ENCODE data around the gene GATA3.
"Not testable (repeated sequence)": the region's sequence is repeated elsewhere in the genome, so short reads cannot be mapped to it uniquely, and the experiment has no call there.

The GATA3 gene

GRCh38 chr10:8054494-8055407 lies at the start of gene GATA3:
GATA3 (plus strand) TSS chr10:8054688; CDS start chr10:8055656, 968 bp downstream.
- peak; percentile 89 for DNase-seq

DNA sequence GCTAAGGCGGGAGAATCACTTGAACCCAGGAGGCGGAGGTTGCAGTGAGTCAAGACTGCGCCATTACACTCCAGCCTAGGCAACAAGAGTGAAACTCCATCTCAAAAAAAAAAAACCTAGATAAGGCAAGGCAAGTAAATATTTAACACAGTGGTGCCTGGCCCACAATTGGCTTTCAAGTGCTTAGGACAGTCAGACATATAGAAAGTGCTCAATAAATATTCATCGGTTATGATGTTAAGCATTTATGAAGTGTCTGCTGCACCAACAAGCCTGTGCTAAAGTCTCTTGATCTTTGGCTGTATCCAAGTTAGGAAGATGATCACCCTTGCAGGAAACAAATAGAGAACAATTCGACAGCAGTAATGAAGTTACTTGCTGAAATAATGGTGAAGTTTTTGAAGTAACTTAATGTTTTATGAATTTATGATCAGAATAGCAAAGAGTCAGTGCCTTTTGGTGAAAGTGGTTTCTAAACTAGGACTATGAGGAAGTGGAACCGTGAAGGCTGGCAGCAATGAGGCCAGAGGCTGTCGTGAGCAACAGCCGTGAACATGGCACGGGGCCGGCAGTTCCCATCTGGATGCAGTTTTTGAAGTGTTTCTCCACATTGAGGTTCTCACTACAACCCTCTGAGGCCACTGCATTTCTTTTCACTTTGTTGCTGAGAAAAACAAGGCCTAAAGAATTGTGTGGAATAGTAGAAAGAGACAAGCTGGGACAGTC lies 48.1 kb upstream of the GATA3 start:
- no peak for DNase-seq

GRCh38 chr10:8009031-8009430 lies 45.5 kb upstream of the GATA3 start:
- no peak for DNase-seq

DNA sequence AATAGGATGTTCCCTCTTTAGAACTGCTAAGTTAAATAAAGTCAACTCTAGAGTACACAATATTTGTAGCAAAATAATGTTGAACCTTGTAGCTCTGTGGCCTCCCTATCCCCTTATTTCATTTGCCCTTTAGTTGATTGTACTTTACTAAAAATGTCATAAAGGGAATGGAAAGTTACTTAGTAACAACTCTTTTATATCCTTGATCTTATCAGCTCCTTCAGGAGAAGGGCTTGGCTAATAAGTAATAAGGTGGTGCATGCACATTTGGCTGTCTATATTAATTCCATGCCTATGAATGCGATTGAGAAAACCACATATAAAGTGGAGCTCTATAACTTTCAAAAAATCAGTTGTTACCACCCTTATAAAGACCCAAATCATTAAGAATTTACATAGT lies 41.5 kb upstream of the GATA3 start:
- no peak for DNase-seq

- DNase-seq = no peak
Observed at GRCh38 chr10:8013619-8014018, 40.9 kb upstream of the GATA3 start.

DNA sequence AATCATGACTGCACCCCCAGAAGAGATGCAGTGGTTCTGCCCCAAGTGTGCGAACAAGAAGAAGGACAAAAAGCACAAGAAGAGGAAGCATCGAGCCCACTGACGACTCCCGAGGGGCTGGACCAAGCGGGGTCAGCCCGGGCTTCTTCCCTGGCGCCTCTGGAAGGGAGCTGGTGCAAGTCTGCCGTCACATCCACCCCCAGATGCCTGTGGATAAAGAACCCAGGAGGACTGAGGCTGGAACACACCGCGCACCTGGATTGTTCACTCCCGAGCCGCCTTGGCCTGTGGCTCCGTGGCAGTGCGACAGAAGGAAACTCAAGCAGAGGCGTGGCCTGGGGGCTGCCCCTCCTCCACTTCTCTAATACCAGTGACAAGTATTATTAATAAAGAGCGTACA lies 39.8 kb upstream of the GATA3 start:
- DNase-seq = no peak

- DNase-seq = no peak
Observed at GRCh38 chr10:8017277-8017676, 37.2 kb upstream of the GATA3 start.

DNA sequence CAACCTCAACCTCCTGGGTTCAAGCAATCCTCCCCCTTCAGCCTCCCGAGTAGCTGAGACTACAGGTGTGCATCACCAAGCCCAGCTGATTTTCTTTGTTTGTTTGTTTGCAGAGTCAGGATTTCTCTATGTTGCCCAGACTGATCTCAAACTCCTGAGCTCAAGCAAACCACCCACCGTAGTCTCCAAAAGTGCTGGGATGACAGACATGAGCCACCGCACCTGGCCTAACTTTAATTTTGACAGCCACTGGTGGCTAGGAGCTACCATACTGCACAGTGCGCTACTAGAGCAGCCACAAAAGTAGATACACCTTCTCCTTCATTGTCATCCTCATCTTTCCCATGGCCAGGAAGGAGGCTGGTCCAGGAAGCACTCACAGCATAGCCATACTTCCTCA lies 31.2 kb upstream of the GATA3 start:
- no peak for DNase-seq

DNA sequence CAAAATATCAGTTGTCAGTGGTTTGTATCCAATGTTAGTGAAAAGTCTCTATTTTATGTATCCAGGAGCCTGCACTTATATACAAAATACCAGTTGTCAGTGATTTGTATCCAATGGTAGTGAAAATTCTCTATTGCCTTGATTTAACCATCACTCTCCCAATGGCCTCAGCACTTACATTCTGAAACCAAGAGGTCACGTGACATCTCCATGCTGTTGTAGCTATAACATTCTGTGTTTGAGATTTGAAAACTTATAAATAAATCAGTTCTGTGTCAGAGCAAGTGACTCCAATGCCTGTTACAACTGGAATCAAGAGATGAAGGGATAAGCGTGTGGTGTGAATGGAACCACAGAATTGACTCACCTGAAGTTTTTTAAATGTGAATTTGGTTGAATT lies 30.6 kb upstream of the GATA3 start:
- no peak for DNase-seq

- DNase-seq = no peak
Observed at GRCh38 chr10:8026349-8027259, 27.9 kb upstream of the GATA3 start.

- not testable (repeated sequence) for DNase-seq
Observed at GRCh38 chr10:8031211-8031610, 23.3 kb upstream of the GATA3 start.

GRCh38 chr10:8032558-8032957 lies 21.9 kb upstream of the GATA3 start:
- DNase-seq = no peak

- no peak for DNase-seq
Observed at GRCh38 chr10:8033812-8034465, 20.5 kb upstream of the GATA3 start.

GRCh38 chr10:8034466-8035005 lies 20.0 kb upstream of the GATA3 start:
- peak; percentile 63 for DNase-seq

DNA sequence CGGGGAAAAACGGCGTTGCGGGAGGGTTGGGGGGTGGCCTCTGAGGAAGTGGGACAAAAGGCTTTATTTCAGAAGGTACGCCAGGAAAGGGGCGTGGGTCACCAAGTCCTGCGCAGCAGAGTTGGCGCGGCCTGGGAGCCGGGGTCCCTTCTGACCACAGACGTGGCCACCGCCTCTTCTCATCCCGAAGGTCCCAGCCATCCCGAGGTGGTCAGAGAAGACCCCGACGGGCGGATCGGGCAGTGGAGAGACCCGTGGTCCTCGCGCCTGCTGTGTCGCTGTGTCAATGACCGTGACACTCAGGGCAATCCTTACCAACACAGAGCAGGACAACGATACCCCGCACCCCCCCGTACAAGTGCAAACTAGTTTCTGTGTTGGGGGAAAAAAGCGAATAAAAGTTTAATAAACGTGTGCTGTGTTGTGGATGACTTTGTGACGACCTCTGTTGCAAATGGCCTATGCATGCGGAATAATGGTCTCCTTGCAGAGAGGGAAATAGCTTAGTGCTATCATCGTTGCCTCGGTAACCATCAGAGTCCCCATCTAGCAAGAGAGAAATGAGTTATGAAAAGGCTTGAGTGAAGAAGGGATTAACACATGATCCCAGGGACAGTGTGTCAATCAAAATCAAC lies 19.4 kb upstream of the GATA3 start:
- DNase-seq = peak; percentile 66

DNA sequence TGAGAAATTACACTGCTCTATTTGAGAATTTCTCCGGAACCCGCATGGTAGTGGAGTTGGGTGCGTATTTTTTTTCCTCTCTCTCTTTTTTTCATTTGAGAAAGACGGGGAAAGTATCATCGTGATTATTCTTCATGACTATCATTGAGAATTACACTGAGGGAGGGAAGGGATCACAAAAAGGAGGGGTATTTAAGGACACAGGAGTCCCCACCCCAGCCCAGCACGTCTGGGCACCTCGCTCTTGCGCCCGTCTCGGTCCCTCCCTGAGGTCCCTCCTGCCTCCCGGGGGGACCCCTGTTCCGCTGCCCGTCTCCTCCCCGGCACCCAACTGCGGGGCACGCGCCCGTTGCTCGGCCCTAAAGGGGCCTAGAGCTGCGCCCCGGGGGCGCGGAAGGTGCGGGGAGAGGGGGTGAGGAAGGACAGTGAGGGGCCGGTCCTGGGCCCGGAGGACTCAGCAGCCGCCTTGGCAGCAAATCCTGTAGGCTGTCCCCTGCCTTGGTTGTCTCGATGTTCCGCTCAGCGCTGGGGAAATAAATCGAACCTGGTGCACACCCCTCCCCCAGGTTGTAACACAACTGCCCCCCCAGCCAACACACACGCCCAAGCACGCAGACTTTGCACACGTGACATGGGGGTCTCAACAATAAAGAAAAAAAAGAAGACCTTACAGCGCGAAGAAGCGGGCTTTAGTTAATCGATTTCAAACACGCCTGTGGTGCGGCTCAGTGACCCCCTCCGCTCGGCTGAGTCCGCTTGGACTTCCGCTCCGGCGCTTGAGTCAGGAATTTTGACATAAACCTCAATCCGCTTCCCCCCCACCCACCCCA lies 18.6 kb upstream of the GATA3 start:
- DNase-seq = no peak

GRCh38 chr10:8036506-8037198 lies 17.8 kb upstream of the GATA3 start:
- DNase-seq = no peak

DNA sequence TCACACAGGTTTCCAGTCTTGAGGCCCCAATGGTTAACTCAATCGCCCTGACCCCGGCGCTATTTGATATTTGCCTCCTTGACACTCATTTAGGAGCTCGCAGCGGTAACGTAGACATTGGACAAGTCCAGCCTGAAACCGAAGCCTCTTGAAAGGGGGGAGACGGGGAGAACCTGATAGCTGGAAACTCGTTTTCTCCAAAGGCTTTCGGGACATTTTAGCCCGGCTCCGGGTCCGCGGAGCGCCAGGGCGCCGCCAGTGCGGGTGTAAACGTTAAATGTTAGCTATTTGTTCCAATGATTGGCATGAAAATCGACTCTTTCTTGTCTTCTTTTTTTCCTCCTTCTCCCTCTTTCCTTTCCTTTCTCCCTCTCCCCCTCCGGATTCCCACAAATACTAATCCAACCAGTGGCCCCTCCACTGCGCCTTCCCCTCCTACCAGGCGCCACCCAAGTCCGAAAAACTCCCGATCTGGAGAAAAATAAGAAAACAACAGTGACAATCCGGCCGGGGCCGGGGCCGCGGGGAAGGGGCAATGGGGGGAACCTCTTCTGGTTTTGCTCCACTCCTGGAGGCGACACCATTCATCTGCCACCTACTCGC lies 17.2 kb upstream of the GATA3 start:
- DNase-seq = peak; percentile 64

Data from activated CD8-positive, alpha-beta memory T cell treated with anti-CD3 and anti-CD28 coated beads for 24 hours (primary cell).